HepG2 (cell line): ENCODE measurements around the gene SLC25A23. TPM values are rescaled to one million over a fixed set of nuclear protein-coding genes. Genes with fewer than 3 reads are reported as not detected.

Experiments
- BHLHE40 ChIP-seq: IDR thresholded peaks from 2 replicates; pipeline ENCODE4 v1.6.1; 2011; ENCODE audit warnings: low read length, improper control_type of control experiment
- ELF1 ChIP-seq: sonication (generic); formaldehyde crosslinking; IDR thresholded peaks from 2 replicates; pipeline ENCODE4 v1.4.0; 2020; ENCODE audit warnings: missing genetic modification reagents
- FOSL1 ChIP-seq: sonication (generic); formaldehyde crosslinking; IDR thresholded peaks from 2 replicates; pipeline ENCODE4 v1.9.0; 2021; ENCODE audit warnings: missing genetic modification reagents, borderline replicate concordance
- HHEX ChIP-seq: IDR thresholded peaks from 2 replicates; pipeline ENCODE4 v1.6.1; 2016; ENCODE audit warnings: control low read depth
- LRRFIP1 ChIP-seq: sonication (generic); formaldehyde crosslinking; conservative IDR thresholded peaks from 2 replicates; pipeline ENCODE4 v1.4.0; 2020; ENCODE audit warnings: missing genetic modification reagents
- NAIF1 ChIP-seq: sonication (generic); formaldehyde crosslinking; IDR thresholded peaks from 2 replicates; pipeline ENCODE4 v1.5.0; 2020; ENCODE audit warnings: mild to moderate bottlenecking, missing genetic modification reagents, borderline replicate concordance
- NCOA2 ChIP-seq: sonication (generic); formaldehyde crosslinking; IDR thresholded peaks from 2 replicates; pipeline ENCODE4 v1.8.0; 2022; ENCODE audit warnings: inconsistent platforms
- PHF20 ChIP-seq: sonication (generic); formaldehyde crosslinking; IDR thresholded peaks from 2 replicates; pipeline ENCODE4 v1.5.0; 2020; ENCODE audit warnings: mild to moderate bottlenecking, missing genetic modification reagents
- PRDM15 ChIP-seq: sonication (generic); formaldehyde crosslinking; IDR thresholded peaks from 2 replicates; pipeline ENCODE4 v1.4.0; 2020; ENCODE audit warnings: missing genetic modification reagents
- PRPF4 ChIP-seq: fragments of 200-400 bp; formaldehyde crosslinking; IDR thresholded peaks from 2 replicates; pipeline ENCODE4 v1.6.1; 2016; ENCODE audit warnings: low read length, low read depth; ENCODE audit not compliant: poor library complexity, severe bottlenecking
- RAD21 ChIP-seq: fragments of 450-650 bp; formaldehyde crosslinking; IDR thresholded peaks from 2 replicates; pipeline ENCODE4 v1.5.0; 2020; ENCODE audit warnings: mild to moderate bottlenecking
- SETDB1 ChIP-seq: sonication (generic); formaldehyde crosslinking; IDR thresholded peaks from 2 replicates; pipeline ENCODE4 v1.5.1; 2020; ENCODE audit warnings: missing genetic modification reagents, mild to moderate bottlenecking, borderline replicate concordance
- SUZ12 ChIP-seq: fragments of 150-350 bp; IDR thresholded peaks from 2 replicates; pipeline ENCODE4 v1.6.1; 2014; ENCODE audit warnings: low read depth, low read length
- TCF7 ChIP-seq: sonication (generic); IDR thresholded peaks from 2 replicates; pipeline ENCODE4 v1.6.1; 2016; ENCODE audit warnings: antibody characterized with exemption, low read depth
- YEATS2 ChIP-seq: sonication (generic); formaldehyde crosslinking; IDR thresholded peaks from 2 replicates; pipeline ENCODE4 v1.4.0; 2020; ENCODE audit warnings: missing genetic modification reagents, borderline replicate concordance
- ZBTB20 ChIP-seq: sonication (generic); formaldehyde crosslinking; IDR thresholded peaks from 2 replicates; pipeline ENCODE4 v1.8.1; 2023; ENCODE audit warnings: missing genetic modification reagents, low read depth, mild to moderate bottlenecking, borderline replicate concordance
- ZBTB49 ChIP-seq: sonication (generic); formaldehyde crosslinking; IDR thresholded peaks from 2 replicates; pipeline ENCODE4 v1.4.0; 2020; ENCODE audit warnings: missing genetic modification reagents, borderline replicate concordance
- ZNF331 ChIP-seq: sonication (generic); formaldehyde crosslinking; IDR thresholded peaks from 2 replicates; pipeline ENCODE4 v1.4.0; 2020; ENCODE audit warnings: missing genetic modification reagents
- ZNF430 ChIP-seq: sonication (generic); formaldehyde crosslinking; IDR thresholded peaks from 2 replicates; pipeline ENCODE4 v1.9.0; 2021; ENCODE audit warnings: mild to moderate bottlenecking, missing genetic modification reagents
- ZNF432 ChIP-seq: sonication (generic); formaldehyde crosslinking; IDR thresholded peaks from 2 replicates; pipeline ENCODE4 v1.5.0; 2020; ENCODE audit warnings: missing genetic modification reagents, mild to moderate bottlenecking, borderline replicate concordance
- ZSCAN22 ChIP-seq: sonication (generic); formaldehyde crosslinking; IDR thresholded peaks from 2 replicates; pipeline ENCODE4 v1.4.0; 2020; ENCODE audit warnings: mild to moderate bottlenecking, missing genetic modification reagents
- polyA plus RNA-seq, 8 experiments: library from polyadenylated mRNA; depleted of rRNA in 3 of 8; stranded (reverse) in 7 of 8; unstranded in 1 of 8; fragments of >200 nt; fragmentation: Illumina TruSeq in 4 of 8; extraction: Trizol in 4 of 8; gene quantifications; 2 replicates each; pipeline versions ENCODE4 v1.2.1 to v1.2.3, GENCODE V29; 2011 to 2016; ENCODE audit warnings: low read depth in 4 of 8, missing spikeins in 1 of 8, mixed read lengths in 1 of 8; ENCODE audit not compliant: insufficient read depth in 1 of 8
- total RNA-seq, 5 experiments: library from RNA; depleted of rRNA; stranded (reverse); fragments of >200 nt; fragmentation: Illumina TruSeq; extraction: Trizol; gene quantifications; 2 replicates each; pipeline ENCODE4 v1.2.3, GENCODE V29; 2016; ENCODE audit warnings: low read depth in 1 of 5

SLC25A23 gene
- total and polyA plus RNA-seq, 2 of the 13 experiments (the other 11 are each of a cell fraction or from before 2014, with no cell fraction given): 12.4 to 15.2 TPM

- no peak for TF ChIP-seq TCF7
- no peak for TF ChIP-seq SETDB1 (CRISPR knock-in tag)
- TF ChIP-seq NCOA2 (CRISPR knock-in tag): no peak
- no peak for TF ChIP-seq ZNF331 (CRISPR knock-in tag)
- TF ChIP-seq FOSL1 (CRISPR knock-in tag): no peak
- TF ChIP-seq PHF20: peak; percentile 32; the same call in 1 of the 2 replicates
- TF ChIP-seq ELF1 (CRISPR knock-in tag): no peak
- peak; percentile 47; the same call in 1 of the 2 replicates for TF ChIP-seq ZNF430
- no peak for TF ChIP-seq HHEX (CRISPR knock-in tag)
- TF ChIP-seq BHLHE40: no peak
- TF ChIP-seq YEATS2 (CRISPR knock-in tag): no peak
- TF ChIP-seq ZBTB20: no peak
- TF ChIP-seq ZBTB49 (CRISPR knock-in tag): no peak
- peak; percentile 30; the same call in 1 of the 2 replicates for TF ChIP-seq SUZ12
- peak; percentile 13; the same call in 1 of the 2 replicates for TF ChIP-seq RAD21 (CRISPR knock-in tag)
- no peak for TF ChIP-seq PRPF4
- TF ChIP-seq PRDM15 (CRISPR knock-in tag): no peak
- TF ChIP-seq NAIF1 (CRISPR knock-in tag): no peak
- no peak for TF ChIP-seq ZNF432 (CRISPR knock-in tag)
- TF ChIP-seq ZSCAN22 (CRISPR knock-in tag): no peak
- TF ChIP-seq LRRFIP1 (CRISPR knock-in tag): no peak
Measured at GRCh38 chr19:6424195-6424938, 35.2 kb downstream of the SLC25A23 start, which contains the start of gene KHSRP (continued).
